HepG2 (cell line): ENCODE measurements around the gene FRMD1. TPM values are rescaled to one million over a fixed set of nuclear protein-coding genes. Genes with fewer than 3 reads are reported as not detected.

ENCODE experiments used
- ASH2L ChIP-seq: fragments of 300-600, 200-600 bp; sonication (generic); IDR thresholded peaks from 2 replicates; pipeline ENCODE4 v1.7.0; 2017; ENCODE audit warnings: low read depth, mild to moderate bottlenecking, moderate library complexity, mixed read lengths, low read length; ENCODE audit not compliant: insufficient read length
- ELF3 ChIP-seq: IDR thresholded peaks from 2 replicates; pipeline ENCODE4 v1.6.1; 2016; ENCODE audit warnings: missing genetic modification reagents, missing compliant biosample characterization
- NR2F6 ChIP-seq, 2 experiments: IDR thresholded peaks; 2 replicates each; pipeline ENCODE4 v1.6.1; 2016; ENCODE audit warnings: antibody characterized with exemption in 1 of 2, mild to moderate bottlenecking in 1 of 2
- SIX4 ChIP-seq: sonication (generic); formaldehyde crosslinking; IDR thresholded peaks from 2 replicates; pipeline ENCODE4 v1.4.0; 2020; ENCODE audit warnings: missing genetic modification reagents
- TMF1 ChIP-seq: sonication (generic); formaldehyde crosslinking; IDR thresholded peaks from 2 replicates; pipeline ENCODE4 v1.8.1; 2022; ENCODE audit warnings: low read depth, missing genetic modification reagents
- ZNF225 ChIP-seq: sonication (generic); formaldehyde crosslinking; IDR thresholded peaks from 2 replicates; pipeline ENCODE4 v1.4.0; 2020; ENCODE audit warnings: mild to moderate bottlenecking, missing genetic modification reagents
- ZNF577 ChIP-seq: sonication (generic); formaldehyde crosslinking; IDR thresholded peaks from 2 replicates; pipeline ENCODE4 v1.4.0; 2020; ENCODE audit warnings: mild to moderate bottlenecking, low read depth, missing genetic modification reagents, borderline replicate concordance
- polyA plus RNA-seq, 8 experiments: library from polyadenylated mRNA; depleted of rRNA in 3 of 8; stranded (reverse) in 7 of 8; unstranded in 1 of 8; fragments of >200 nt; fragmentation: Illumina TruSeq in 4 of 8; extraction: Trizol in 4 of 8; gene quantifications; 2 replicates each; pipeline versions ENCODE4 v1.2.1 to v1.2.3, GENCODE V29; 2011 to 2016; ENCODE audit warnings: low read depth in 4 of 8, missing spikeins in 1 of 8, mixed read lengths in 1 of 8; ENCODE audit not compliant: insufficient read depth in 1 of 8
- total RNA-seq, 5 experiments: library from RNA; depleted of rRNA; stranded (reverse); fragments of >200 nt; fragmentation: Illumina TruSeq; extraction: Trizol; gene quantifications; 2 replicates each; pipeline ENCODE4 v1.2.3, GENCODE V29; 2016; ENCODE audit warnings: low read depth in 1 of 5
- TF ChIP-seq, protein P1 (sequence below): sonication (generic); formaldehyde crosslinking; IDR thresholded peaks from 2 replicates; pipeline ENCODE4 v1.4.0; 2020; ENCODE audit warnings: missing genetic modification reagents
- TF ChIP-seq, protein P2 (sequence below): sonication (generic); formaldehyde crosslinking; IDR thresholded peaks from 2 replicates; pipeline ENCODE4 v1.5.1; 2020; ENCODE audit warnings: missing genetic modification reagents, mild to moderate bottlenecking, borderline replicate concordance
- TF ChIP-seq, protein P3 (sequence below): sonication (generic); formaldehyde crosslinking; IDR thresholded peaks from 2 replicates; pipeline ENCODE4 v1.9.0; 2022; ENCODE audit warnings: low read depth, missing genetic modification reagents
- TF ChIP-seq, protein P4 (sequence below): sonication (generic); formaldehyde crosslinking; IDR thresholded peaks from 2 replicates; pipeline ENCODE4 v1.4.0; 2020; ENCODE audit warnings: missing genetic modification reagents, borderline replicate concordance
- TF ChIP-seq, protein P5 (sequence below): sonication (generic); formaldehyde crosslinking; IDR thresholded peaks from 2 replicates; pipeline ENCODE4 v1.4.0; 2020; ENCODE audit warnings: low read depth, missing genetic modification reagents

FRMD1 gene
- total and polyA plus RNA-seq, 2 of the 13 experiments (the other 11 are each of a cell fraction or from before 2014, with no cell fraction given): 0.01 TPM; not detected in 1

DNA sequence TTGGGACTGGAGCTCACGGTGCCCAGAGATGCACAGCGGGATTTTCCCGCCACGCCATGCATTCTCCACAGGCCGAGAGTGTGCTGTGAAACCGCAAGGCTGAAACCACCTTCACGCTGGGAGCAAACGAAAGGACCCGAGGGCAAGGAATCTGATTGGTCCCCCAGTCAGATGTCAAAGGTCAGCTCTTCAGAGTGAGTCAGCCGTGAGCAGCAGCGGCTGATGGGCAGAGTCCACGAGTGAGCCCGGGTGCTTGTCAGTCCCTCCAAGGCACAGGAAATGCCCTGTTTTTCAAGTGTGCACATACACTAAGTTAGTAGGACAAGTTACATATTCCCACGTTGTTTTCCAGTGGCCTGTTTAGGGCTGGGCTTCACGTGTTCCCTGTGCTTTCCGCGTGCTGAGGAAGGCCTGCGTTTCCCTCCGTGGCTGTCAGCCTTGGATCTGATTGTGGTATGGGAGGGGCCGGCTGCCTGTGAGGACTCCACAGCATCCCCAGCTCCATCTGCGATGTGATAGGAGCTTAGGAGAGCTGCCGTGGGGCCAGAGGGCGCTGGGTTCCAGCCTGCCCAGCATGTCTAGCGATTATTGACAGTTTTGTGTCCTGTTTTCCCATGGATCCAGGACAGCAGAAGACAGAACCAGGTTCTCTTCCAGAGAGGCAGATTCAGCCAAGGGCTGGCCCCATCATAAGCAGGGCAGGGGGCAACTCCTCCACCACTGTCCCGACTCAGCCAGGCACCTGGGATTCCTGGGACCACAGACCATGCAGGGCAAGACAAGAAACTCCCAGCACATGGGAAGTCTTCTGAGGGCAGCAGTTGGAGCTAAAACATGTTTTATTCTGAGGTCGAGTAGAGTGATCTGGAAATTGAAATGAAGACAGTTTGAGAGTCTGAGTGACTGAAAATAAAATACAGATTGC, 38.2 kb upstream of the FRMD1 start (continued):
- TF ChIP-seq, protein P1, sequence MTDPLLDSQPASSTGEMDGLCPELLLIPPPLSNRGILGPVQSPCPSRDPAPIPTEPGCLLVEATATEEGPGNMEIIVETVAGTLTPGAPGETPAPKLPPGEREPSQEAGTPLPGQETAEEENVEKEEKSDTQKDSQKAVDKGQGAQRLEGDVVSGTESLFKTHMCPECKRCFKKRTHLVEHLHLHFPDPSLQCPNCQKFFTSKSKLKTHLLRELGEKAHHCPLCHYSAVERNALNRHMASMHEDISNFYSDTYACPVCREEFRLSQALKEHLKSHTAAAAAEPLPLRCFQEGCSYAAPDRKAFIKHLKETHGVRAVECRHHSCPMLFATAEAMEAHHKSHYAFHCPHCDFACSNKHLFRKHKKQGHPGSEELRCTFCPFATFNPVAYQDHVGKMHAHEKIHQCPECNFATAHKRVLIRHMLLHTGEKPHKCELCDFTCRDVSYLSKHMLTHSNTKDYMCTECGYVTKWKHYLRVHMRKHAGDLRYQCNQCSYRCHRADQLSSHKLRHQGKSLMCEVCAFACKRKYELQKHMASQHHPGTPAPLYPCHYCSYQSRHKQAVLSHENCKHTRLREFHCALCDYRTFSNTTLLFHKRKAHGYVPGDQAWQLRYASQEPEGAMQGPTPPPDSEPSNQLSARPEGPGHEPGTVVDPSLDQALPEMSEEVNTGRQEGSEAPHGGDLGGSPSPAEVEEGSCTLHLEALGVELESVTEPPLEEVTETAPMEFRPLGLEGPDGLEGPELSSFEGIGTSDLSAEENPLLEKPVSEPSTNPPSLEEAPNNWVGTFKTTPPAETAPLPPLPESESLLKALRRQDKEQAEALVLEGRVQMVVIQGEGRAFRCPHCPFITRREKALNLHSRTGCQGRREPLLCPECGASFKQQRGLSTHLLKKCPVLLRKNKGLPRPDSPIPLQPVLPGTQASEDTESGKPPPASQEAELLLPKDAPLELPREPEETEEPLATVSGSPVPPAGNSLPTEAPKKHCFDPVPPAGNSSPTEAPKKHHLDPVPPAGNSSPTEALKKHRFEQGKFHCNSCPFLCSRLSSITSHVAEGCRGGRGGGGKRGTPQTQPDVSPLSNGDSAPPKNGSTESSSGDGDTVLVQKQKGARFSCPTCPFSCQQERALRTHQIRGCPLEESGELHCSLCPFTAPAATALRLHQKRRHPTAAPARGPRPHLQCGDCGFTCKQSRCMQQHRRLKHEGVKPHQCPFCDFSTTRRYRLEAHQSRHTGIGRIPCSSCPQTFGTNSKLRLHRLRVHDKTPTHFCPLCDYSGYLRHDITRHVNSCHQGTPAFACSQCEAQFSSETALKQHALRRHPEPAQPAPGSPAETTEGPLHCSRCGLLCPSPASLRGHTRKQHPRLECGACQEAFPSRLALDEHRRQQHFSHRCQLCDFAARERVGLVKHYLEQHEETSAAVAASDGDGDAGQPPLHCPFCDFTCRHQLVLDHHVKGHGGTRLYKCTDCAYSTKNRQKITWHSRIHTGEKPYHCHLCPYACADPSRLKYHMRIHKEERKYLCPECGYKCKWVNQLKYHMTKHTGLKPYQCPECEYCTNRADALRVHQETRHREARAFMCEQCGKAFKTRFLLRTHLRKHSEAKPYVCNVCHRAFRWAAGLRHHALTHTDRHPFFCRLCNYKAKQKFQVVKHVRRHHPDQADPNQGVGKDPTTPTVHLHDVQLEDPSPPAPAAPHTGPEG: no peak
- peak; percentile 81 for TF ChIP-seq NR2F6 (IDR thresholded peaks at IDR 0.05)
- TF ChIP-seq NR2F6 (CRISPR knock-in tag; IDR thresholded peaks at IDR 0.05): peak; percentile 89
- TF ChIP-seq ZNF577 (CRISPR knock-in tag): no peak
- no peak for TF ChIP-seq ZNF225 (CRISPR knock-in tag)
- no peak for TF ChIP-seq TMF1 (CRISPR knock-in tag)
- 0 out of 2 replicates have a peak, but pooled peaks have one; percentile 14 for TF ChIP-seq ELF3 (CRISPR knock-in tag)
- TF ChIP-seq, protein P2, sequence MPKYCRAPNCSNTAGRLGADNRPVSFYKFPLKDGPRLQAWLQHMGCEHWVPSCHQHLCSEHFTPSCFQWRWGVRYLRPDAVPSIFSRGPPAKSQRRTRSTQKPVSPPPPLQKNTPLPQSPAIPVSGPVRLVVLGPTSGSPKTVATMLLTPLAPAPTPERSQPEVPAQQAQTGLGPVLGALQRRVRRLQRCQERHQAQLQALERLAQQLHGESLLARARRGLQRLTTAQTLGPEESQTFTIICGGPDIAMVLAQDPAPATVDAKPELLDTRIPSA (CRISPR knock-in tag): no peak
- TF ChIP-seq ASH2L: no peak
- TF ChIP-seq, protein P3, sequence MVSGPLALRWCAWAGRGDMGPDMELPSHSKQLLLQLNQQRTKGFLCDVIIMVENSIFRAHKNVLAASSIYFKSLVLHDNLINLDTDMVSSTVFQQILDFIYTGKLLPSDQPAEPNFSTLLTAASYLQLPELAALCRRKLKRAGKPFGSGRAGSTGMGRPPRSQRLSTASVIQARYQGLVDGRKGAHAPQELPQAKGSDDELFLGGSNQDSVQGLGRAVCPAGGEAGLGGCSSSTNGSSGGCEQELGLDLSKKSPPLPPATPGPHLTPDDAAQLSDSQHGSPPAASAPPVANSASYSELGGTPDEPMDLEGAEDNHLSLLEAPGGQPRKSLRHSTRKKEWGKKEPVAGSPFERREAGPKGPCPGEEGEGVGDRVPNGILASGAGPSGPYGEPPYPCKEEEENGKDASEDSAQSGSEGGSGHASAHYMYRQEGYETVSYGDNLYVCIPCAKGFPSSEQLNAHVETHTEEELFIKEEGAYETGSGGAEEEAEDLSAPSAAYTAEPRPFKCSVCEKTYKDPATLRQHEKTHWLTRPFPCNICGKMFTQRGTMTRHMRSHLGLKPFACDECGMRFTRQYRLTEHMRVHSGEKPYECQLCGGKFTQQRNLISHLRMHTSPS (CRISPR knock-in tag): peak; percentile 58; the same call in 1 of the 2 replicates
- TF ChIP-seq, protein P4, sequence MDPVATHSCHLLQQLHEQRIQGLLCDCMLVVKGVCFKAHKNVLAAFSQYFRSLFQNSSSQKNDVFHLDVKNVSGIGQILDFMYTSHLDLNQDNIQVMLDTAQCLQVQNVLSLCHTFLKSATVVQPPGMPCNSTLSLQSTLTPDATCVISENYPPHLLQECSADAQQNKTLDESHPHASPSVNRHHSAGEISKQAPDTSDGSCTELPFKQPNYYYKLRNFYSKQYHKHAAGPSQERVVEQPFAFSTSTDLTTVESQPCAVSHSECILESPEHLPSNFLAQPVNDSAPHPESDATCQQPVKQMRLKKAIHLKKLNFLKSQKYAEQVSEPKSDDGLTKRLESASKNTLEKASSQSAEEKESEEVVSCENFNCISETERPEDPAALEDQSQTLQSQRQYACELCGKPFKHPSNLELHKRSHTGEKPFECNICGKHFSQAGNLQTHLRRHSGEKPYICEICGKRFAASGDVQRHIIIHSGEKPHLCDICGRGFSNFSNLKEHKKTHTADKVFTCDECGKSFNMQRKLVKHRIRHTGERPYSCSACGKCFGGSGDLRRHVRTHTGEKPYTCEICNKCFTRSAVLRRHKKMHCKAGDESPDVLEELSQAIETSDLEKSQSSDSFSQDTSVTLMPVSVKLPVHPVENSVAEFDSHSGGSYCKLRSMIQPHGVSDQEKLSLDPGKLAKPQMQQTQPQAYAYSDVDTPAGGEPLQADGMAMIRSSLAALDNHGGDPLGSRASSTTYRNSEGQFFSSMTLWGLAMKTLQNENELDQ: no peak
- TF ChIP-seq, protein P5, sequence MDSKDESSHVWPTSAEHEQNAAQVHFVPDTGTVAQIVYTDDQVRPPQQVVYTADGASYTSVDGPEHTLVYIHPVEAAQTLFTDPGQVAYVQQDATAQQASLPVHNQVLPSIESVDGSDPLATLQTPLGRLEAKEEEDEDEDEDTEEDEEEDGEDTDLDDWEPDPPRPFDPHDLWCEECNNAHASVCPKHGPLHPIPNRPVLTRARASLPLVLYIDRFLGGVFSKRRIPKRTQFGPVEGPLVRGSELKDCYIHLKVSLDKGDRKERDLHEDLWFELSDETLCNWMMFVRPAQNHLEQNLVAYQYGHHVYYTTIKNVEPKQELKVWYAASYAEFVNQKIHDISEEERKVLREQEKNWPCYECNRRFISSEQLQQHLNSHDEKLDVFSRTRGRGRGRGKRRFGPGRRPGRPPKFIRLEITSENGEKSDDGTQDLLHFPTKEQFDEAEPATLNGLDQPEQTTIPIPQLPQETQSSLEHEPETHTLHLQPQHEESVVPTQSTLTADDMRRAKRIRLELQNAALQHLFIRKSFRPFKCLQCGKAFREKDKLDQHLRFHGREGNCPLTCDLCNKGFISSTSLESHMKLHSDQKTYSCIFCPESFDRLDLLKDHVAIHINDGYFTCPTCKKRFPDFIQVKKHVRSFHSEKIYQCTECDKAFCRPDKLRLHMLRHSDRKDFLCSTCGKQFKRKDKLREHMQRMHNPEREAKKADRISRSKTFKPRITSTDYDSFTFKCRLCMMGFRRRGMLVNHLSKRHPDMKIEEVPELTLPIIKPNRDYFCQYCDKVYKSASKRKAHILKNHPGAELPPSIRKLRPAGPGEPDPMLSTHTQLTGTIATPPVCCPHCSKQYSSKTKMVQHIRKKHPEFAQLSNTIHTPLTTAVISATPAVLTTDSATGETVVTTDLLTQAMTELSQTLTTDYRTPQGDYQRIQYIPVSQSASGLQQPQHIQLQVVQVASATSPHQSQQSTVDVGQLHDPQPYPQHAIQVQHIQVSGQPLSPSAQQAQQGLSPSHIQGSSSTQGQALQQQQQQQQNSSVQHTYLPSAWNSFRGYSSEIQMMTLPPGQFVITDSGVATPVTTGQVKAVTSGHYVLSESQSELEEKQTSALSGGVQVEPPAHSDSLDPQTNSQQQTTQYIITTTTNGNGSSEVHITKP (CRISPR knock-in tag): no peak
- no peak for TF ChIP-seq SIX4 (CRISPR knock-in tag)
